ENCODE measurements around the gene SLC25A11. TPM values are rescaled to one million over a fixed set of nuclear protein-coding genes. Genes with fewer than 3 reads are reported as not detected.

Gene SLC25A11
- total and polyA plus RNA-seq, 3 experiments from 2014 or later, result 85.1 to 101 (median 90.0) TPM

- CTCF ChIA-PET, result interaction anchor here (0.8 to 4.8 kb wide), 6 partner anchors 11 to 111 kb away, joined by 3 to 30 read pairs (median 4); partner anchors contain the start of genes RNF167, SLC25A11 and SPAG7
- H3K27ac Mint-ChIP-seq, result peak within 1 kb of the TSS; percentile 79 to 97 (median 90)
- Histone ChIP-seq H3K4me1 (ENCODE audit: insufficient read depth, low read length) (peaks cover 18% of the 10 kb centered on the region), H3K4me3 (ENCODE audit: low read length) (peak within 1 kb of the TSS; percentile 49), H3K36me3 (ENCODE audit: insufficient read depth, low read length) (peaks cover 10% of the 10 kb centered on the region), H3K27me3 (ENCODE audit: insufficient read depth, low read length, poor library complexity, severe bottlenecking) (no peaks in the 10 kb centered on the region), H3K27ac (ENCODE audit: low read depth, low read length) (peak within 1 kb of the TSS; percentile 86), H3K9me3 (ENCODE audit: low read length) (no peaks in the 10 kb centered on the region)
- peaks cover 0 to 19% (median 6%) of the 10 kb centered on the region in 3 donors for H3K36me3 Mint-ChIP-seq
- POLR2A ChIA-PET, result interaction anchor here (0.5 to 11.7 kb wide), 6 partner anchors 9 to 21 kb away, joined by 3 to 187 read pairs (median 6); partner anchors contain the start of genes RNF167, SLC25A11 and SPAG7
- DNase-seq, result no peak
- no peaks in the 10 kb centered on the region for H3K9me3 Mint-ChIP-seq
- peak within 1 kb of the TSS; percentile 78 to 90 (median 82) for H3K4me3 Mint-ChIP-seq
- H3K4me1 Mint-ChIP-seq, result peaks cover 19 to 30% (median 28%) of the 10 kb centered on the region in 3 donors
- peaks cover 0 to 4% of the 10 kb centered on the region in 2 donors for H3K27me3 Mint-ChIP-seq
These were observed 10.9 kb upstream of the SLC25A11 start, which contains the start of gene ENO3 for GRCh38 chr17:4950746-4951204. Gene ENO3 (plus strand): TSS chr17:4951119. CDS start chr17:4951830, 711 bp downstream.

- Mint-ChIP-seq H3K9me3 (no peaks in the 10 kb centered on the region), H3K4me3 (peak overlapping the region; percentile 78 to 90 (median 82)), H3K27ac (peak overlapping the region; percentile 79 to 97 (median 90)), H3K4me1 (peaks cover 25 to 35% (median 33%) of the 10 kb centered on the region in 3 donors), H3K27me3 (peaks cover 0 to 5% of the 10 kb centered on the region in 2 donors), H3K36me3 (peaks cover 5 to 25% (median 10%) of the 10 kb centered on the region in 3 donors)
- Histone ChIP-seq H3K4me1 (ENCODE audit: insufficient read depth, low read length) (peaks cover 24% of the 10 kb centered on the region), H3K27me3 (ENCODE audit: insufficient read depth, low read length, poor library complexity, severe bottlenecking) (no peaks in the 10 kb centered on the region), H3K9me3 (ENCODE audit: low read length) (no peaks in the 10 kb centered on the region), H3K4me3 (ENCODE audit: low read length) (peak overlapping the region; percentile 49), H3K36me3 (ENCODE audit: insufficient read depth, low read length) (peaks cover 16% of the 10 kb centered on the region), H3K27ac (ENCODE audit: low read depth, low read length) (peak overlapping the region; percentile 86)
- DNase-seq, result peak in 2 of 5 donors; percentile 23 to 37
- ChIA-PET POLR2A (interaction anchor here (1.4 to 11.7 kb wide), 4 partner anchors 8 to 47 kb away, joined by 3 to 187 read pairs (median 34); partner anchors contain the start of genes INCA1, KIF1C, RNF167 and SLC25A11), CTCF (interaction anchor here (0.7 to 4.8 kb wide), 5 partner anchors 17 to 112 kb away, joined by 3 to 30 read pairs (median 3); partner anchors contain the start of genes CHRNE and SPAG7)
These were observed 10.4 kb upstream of the SLC25A11 start for GRCh38 chr17:4950075-4950745.

GRCh38 chr17:4949321-4950074 is 9.7 kb upstream of the SLC25A11 start:
- peaks cover 7 to 32% (median 12%) of the 10 kb centered on the region in 3 donors for H3K36me3 Mint-ChIP-seq
- Histone ChIP-seq H3K36me3 (ENCODE audit: insufficient read depth, low read length) (peaks cover 23% of the 10 kb centered on the region), H3K27ac (ENCODE audit: low read depth, low read length) (peak overlapping the region; percentile 86), H3K4me1 (ENCODE audit: insufficient read depth, low read length) (peaks cover 31% of the 10 kb centered on the region), H3K9me3 (ENCODE audit: low read length) (no peaks in the 10 kb centered on the region), H3K4me3 (ENCODE audit: low read length) (peak overlapping the region; percentile 97), H3K27me3 (ENCODE audit: insufficient read depth, low read length, poor library complexity, severe bottlenecking) (no peaks in the 10 kb centered on the region)
- peak overlapping the region; percentile 83 to 100 (median 97) for H3K4me3 Mint-ChIP-seq
- peak; percentile 61 to 84 (median 79) for DNase-seq
- no peaks in the 10 kb centered on the region for H3K9me3 Mint-ChIP-seq
- peak overlapping the region; percentile 72 to 96 (median 90) for H3K27ac Mint-ChIP-seq
- peaks cover 0 to 5% of the 10 kb centered on the region in 2 donors for H3K27me3 Mint-ChIP-seq
- peaks cover 32 to 43% (median 41%) of the 10 kb centered on the region in 3 donors for H3K4me1 Mint-ChIP-seq
- CTCF ChIA-PET, result interaction anchor here (0.7 to 4.8 kb wide), 5 partner anchors 10 to 112 kb away, joined by 3 to 30 read pairs (median 5); partner anchors contain the start of genes CHRNE, RNF167, SLC25A11 and SPAG7
- POLR2A ChIA-PET, result interaction anchor here (0.7 to 11.7 kb wide), 7 partner anchors 10 to 293 kb away, joined by 3 to 187 read pairs (median 4); partner anchors contain the start of genes CAMTA2, INCA1, KIF1C and RNF167

GRCh38 chr17:4948931-4949320 is 9.1 kb upstream of the SLC25A11 start:
- no peaks in the 10 kb centered on the region for H3K9me3 Mint-ChIP-seq

GRCh38 chr17:4948166-4948930 is 8.5 kb upstream of the SLC25A11 start, which contains the start of gene PFN1:
Gene PFN1 (minus strand): TSS chr17:4948530. CDS start chr17:4948394, 136 bp downstream.
- Mint-ChIP-seq H3K27me3 (peaks cover 0 to 5% of the 10 kb centered on the region in 2 donors), H3K4me1 (peaks cover 41 to 54% (median 52%) of the 10 kb centered on the region in 3 donors), H3K9me3 (no peaks in the 10 kb centered on the region), H3K27ac (peak within 1 kb of the TSS; percentile 92 to 100 (median 97)), H3K4me3 (peak within 1 kb of the TSS; percentile 94 to 100 (median 97)), H3K36me3 (peaks cover 7 to 40% (median 19%) of the 10 kb centered on the region in 3 donors)
- peaks cover 42% of the 10 kb centered on the region for H3K4me1 ChIP-seq (ENCODE audit: insufficient read depth, low read length)
- H3K27me3 ChIP-seq (ENCODE audit: insufficient read depth, low read length, poor library complexity, severe bottlenecking), result no peaks in the 10 kb centered on the region
- H3K36me3 ChIP-seq (ENCODE audit: insufficient read depth, low read length), result peaks cover 23% of the 10 kb centered on the region
- H3K4me3 ChIP-seq (ENCODE audit: low read length), result peak within 1 kb of the TSS; percentile 97
- CTCF ChIA-PET, result interaction anchor here (1.0 to 4.8 kb wide), 4 partner anchors 8 to 39 kb away, joined by 4 to 30 read pairs (median 6); partner anchors contain the start of genes RNF167, SLC25A11 and SPAG7
- POLR2A ChIA-PET, result interaction anchor here (0.6 to 11.7 kb wide), 14 partner anchors 9 to 805 kb away, joined by 3 to 187 read pairs (median 3); partner anchors contain the start of genes C17orf107, CAMTA2, CHRNE and INCA1
- H3K9me3 ChIP-seq (ENCODE audit: low read length), result no peaks in the 10 kb centered on the region
- peak within 1 kb of the TSS; percentile 90 for H3K27ac ChIP-seq (ENCODE audit: low read depth, low read length)
- peak; percentile 84 to 94 (median 87) for DNase-seq

More at GRCh38 chr17:4948931-4949320, 9.1 kb upstream of the SLC25A11 start:
- Mint-ChIP-seq H3K4me3 (peak overlapping the region; percentile 94 to 100 (median 97)), H3K4me1 (peaks cover 38 to 48% (median 46%) of the 10 kb centered on the region in 3 donors), H3K27ac (peak overlapping the region; percentile 92 to 100 (median 97)), H3K36me3 (peaks cover 7 to 38% (median 18%) of the 10 kb centered on the region in 3 donors), H3K27me3 (peaks cover 0 to 5% of the 10 kb centered on the region in 2 donors)
- H3K27me3 ChIP-seq (ENCODE audit: insufficient read depth, low read length, poor library complexity, severe bottlenecking), result no peaks in the 10 kb centered on the region
- DNase-seq, result peak; percentile 59 to 85 (median 78)
- no peaks in the 10 kb centered on the region for H3K9me3 ChIP-seq (ENCODE audit: low read length)
- H3K27ac ChIP-seq (ENCODE audit: low read depth, low read length), result peak overlapping the region; percentile 86
- H3K4me3 ChIP-seq (ENCODE audit: low read length), result peak overlapping the region; percentile 97
- CTCF ChIA-PET, result interaction anchor here (1.0 to 4.8 kb wide), 4 partner anchors 9 to 40 kb away, joined by 4 to 30 read pairs (median 6); partner anchors contain the start of genes RNF167, SLC25A11 and SPAG7
- peaks cover 37% of the 10 kb centered on the region for H3K4me1 ChIP-seq (ENCODE audit: insufficient read depth, low read length)
- H3K36me3 ChIP-seq (ENCODE audit: insufficient read depth, low read length), result peaks cover 23% of the 10 kb centered on the region
- POLR2A ChIA-PET, result interaction anchor here (0.6 to 11.7 kb wide), 14 partner anchors 9 to 805 kb away, joined by 3 to 187 read pairs (median 4); partner anchors contain the start of genes C17orf107, CAMTA2, CHRNE and INCA1

- Mint-ChIP-seq H3K27me3 (peaks cover 0 to 5% of the 10 kb centered on the region in 2 donors), H3K27ac (peak overlapping the region; percentile 92 to 100 (median 95)), H3K4me3 (peak overlapping the region; percentile 94 to 100 (median 97)), H3K4me1 (peaks cover 49 to 62% (median 60%) of the 10 kb centered on the region in 3 donors), H3K36me3 (peaks cover 7 to 48% (median 23%) of the 10 kb centered on the region in 3 donors), H3K9me3 (no peaks in the 10 kb centered on the region)
- CTCF ChIA-PET, result interaction anchor here (0.7 to 4.8 kb wide), 7 partner anchors 8 to 101 kb away, joined by 3 to 30 read pairs (median 5); partner anchors contain the start of genes RNF167, SLC25A11 and SPAG7
- H3K9me3 ChIP-seq (ENCODE audit: low read length), result no peaks in the 10 kb centered on the region
- H3K27ac ChIP-seq (ENCODE audit: low read depth, low read length), result peak overlapping the region; percentile 90
- H3K36me3 ChIP-seq (ENCODE audit: insufficient read depth, low read length), result peaks cover 31% of the 10 kb centered on the region
- DNase-seq, result peak; percentile 56 to 80 (median 62)
- peak overlapping the region; percentile 97 for H3K4me3 ChIP-seq (ENCODE audit: low read length)
- H3K4me1 ChIP-seq (ENCODE audit: insufficient read depth, low read length), result peaks cover 50% of the 10 kb centered on the region
- H3K27me3 ChIP-seq (ENCODE audit: insufficient read depth, low read length, poor library complexity, severe bottlenecking), result no peaks in the 10 kb centered on the region
- POLR2A ChIA-PET, result interaction anchor here (0.7 to 11.7 kb wide), 12 partner anchors 8 to 804 kb away, joined by 3 to 187 read pairs (median 4); partner anchors contain the start of genes C17orf107, INCA1, KIF1C and RNF167
These were observed 7.7 kb upstream of the SLC25A11 start for GRCh38 chr17:4947411-4948165.
